Neural progenitor cell (in vitro differentiated cells): ENCODE results near the gene GREB1L.

Experiments used
- CTCF ChIP-seq: fragments of 200-600 bp; sonication (generic); IDR thresholded peaks from 2 replicates; pipeline ENCODE4 v1.5.1; 2017; ENCODE audit warnings: antibody characterized with exemption, mild to moderate bottlenecking
- EZH2 ChIP-seq: fragments of 200-600 bp; sonication (generic); IDR thresholded peaks from 2 replicates; pipeline ENCODE4 v1.6.1; 2017; ENCODE audit warnings: antibody characterized with exemption, mild to moderate bottlenecking, moderate library complexity

GRCh38 chr18:21559195-21559594, 317.2 kb downstream of the GREB1L start:
- TF ChIP-seq EZH2: no peak
- no peak for TF ChIP-seq CTCF
